ENCODE results near the gene GJA1.

The GJA1 gene

DNA sequence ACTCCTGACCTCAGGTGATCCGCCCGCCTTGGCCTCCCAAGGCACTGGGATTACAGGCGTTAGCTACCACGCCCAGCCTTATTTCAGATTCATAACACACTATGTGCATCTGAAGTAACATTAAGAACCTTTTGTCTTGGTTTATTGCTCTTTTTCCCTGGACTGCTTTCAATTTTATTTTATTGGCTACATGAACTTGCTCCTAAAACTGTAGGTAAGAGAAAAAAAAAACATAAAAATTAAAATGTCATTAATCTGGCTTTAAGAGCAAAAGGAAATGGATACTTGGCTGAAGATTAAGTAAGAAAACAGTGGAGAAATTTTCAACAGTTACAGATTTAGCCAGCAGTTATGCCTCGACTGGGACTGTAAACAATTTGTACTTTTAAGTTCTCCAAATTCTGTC, 62.5 kb downstream of the GJA1 start:
- H3K4me3 ChIP-seq (ENCODE audit: low read depth, low read length), result no peak overlapping the region
- TF ChIP-seq, protein P1, sequence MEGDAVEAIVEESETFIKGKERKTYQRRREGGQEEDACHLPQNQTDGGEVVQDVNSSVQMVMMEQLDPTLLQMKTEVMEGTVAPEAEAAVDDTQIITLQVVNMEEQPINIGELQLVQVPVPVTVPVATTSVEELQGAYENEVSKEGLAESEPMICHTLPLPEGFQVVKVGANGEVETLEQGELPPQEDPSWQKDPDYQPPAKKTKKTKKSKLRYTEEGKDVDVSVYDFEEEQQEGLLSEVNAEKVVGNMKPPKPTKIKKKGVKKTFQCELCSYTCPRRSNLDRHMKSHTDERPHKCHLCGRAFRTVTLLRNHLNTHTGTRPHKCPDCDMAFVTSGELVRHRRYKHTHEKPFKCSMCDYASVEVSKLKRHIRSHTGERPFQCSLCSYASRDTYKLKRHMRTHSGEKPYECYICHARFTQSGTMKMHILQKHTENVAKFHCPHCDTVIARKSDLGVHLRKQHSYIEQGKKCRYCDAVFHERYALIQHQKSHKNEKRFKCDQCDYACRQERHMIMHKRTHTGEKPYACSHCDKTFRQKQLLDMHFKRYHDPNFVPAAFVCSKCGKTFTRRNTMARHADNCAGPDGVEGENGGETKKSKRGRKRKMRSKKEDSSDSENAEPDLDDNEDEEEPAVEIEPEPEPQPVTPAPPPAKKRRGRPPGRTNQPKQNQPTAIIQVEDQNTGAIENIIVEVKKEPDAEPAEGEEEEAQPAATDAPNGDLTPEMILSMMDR (IDR thresholded peaks at IDR 0.05; ENCODE audit: low read depth, low read length), result no peak

DNA sequence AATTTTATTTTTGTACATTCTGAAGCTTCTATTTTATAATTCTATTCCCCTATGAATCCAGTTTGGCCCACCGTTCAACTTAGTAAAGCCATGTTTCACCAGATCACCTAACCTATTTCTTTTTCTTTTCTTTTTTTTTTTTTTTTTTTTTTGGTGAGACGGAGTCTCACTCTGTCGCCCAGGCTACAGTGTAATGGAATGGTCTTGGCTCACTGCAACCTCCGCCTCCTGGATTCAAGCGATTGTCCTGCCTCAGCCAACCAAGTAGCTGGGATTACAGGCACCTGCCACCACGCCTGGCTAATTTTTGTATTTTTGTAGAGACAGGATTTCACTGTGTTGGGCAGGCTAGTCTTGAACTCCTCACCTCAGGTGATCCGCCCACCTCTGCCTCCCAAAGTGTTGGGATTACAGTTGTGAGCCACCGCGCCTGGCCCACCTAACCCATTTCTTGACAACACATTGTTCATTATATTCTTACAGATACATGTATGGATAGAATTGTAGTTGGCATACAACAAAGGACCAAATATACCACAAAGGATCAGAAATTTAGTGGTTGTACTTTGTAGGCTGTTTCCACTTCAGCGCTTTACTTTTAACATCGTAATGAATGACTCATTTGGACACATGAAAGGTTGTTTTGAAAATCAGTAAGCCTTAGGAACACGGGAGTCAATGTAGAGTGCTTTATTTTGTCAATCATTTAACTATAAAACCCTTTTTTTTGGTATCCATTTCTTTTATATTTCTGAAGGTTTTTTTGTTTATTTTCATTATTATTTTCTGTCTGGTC, 63.2 kb downstream of the GJA1 start:
- H3K4me3 ChIP-seq (ENCODE audit: low read depth, low read length), result no peak overlapping the region
- TF ChIP-seq, protein P1 (IDR thresholded peaks at IDR 0.05; ENCODE audit: low read depth, low read length), result no peak

Data from WI38 (cell line).